ENCODE data around the gene GPR139.

DNA sequence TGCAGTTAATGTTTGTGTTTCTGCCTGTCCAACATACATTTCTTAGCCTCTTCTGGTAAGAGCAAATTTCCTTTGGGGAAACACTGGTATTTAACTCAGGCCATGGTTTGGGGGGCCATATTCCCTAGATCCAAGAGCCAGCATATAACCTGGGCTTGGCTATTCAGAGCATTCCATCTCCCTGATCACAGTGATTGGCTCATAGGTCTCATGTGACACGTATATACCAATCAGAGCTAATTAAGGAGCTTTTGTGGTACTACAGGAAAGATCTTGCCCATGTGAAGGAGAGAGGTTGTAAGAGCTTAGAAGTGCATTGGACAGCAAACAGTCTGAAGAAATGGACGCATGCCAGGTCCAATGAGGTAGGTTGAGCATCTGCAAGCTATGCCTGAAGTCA lies 33.4 kb upstream of the GPR139 start:
- TF ChIP-seq CTCF (IDR thresholded peaks at IDR 0.05; ENCODE audit: insufficient read depth, low read length, poor library complexity, severe bottlenecking) (no peak), EZH2phosphoT487 (conservative IDR thresholded peaks at IDR 0.05; ENCODE audit: low read length) (no peak)
